ENCODE results near the gene ROBO4. TPM values are rescaled to one million over a fixed set of nuclear protein-coding genes. Genes with fewer than 3 reads are reported as not detected.

ROBO4 gene
- total and polyA plus RNA-seq, 2 experiments from 2014 or later: not detected

- H3K9me2 ChIP-seq (ENCODE audit: insufficient read depth): no peaks in the 10 kb centered on the region
- no peaks in the 10 kb centered on the region for H3F3A ChIP-seq (replicated peaks; ENCODE audit: low read depth)
- no peaks in the 10 kb centered on the region for H3K79me2 ChIP-seq (replicated peaks; ENCODE audit: insufficient read depth)
- no peak overlapping the region for H3K27ac Mint-ChIP-seq
- no peaks in the 10 kb centered on the region for H3K4me1 ChIP-seq (ENCODE audit: insufficient read depth)
- H3K36me3 ChIP-seq (ENCODE audit: insufficient read depth): no peaks in the 10 kb centered on the region
- H3K36me3 Mint-ChIP-seq (ENCODE audit: low read depth): no peaks in the 10 kb centered on the region; the same call in 2 of the 3 replicates
- no peak overlapping the region for H3K4me2 ChIP-seq
- H3K27me3 Mint-ChIP-seq (ENCODE audit: insufficient read depth, low read depth, poor library complexity): peaks cover 9% of the 10 kb centered on the region
- TF ChIP-seq ETS1 (IDR thresholded peaks at IDR 0.05) (no peak), ZNF331 (CRISPR knock-in tag; IDR thresholded peaks at IDR 0.05; ENCODE audit: low read depth) (no peak), EZH2phosphoT487 (IDR thresholded peaks at IDR 0.05; ENCODE audit: unreplicated experiment) (no peak), REST (IDR thresholded peaks at IDR 0.05; ENCODE audit: unreplicated experiment) (no peak), ZNF114 (CRISPR knock-in tag; IDR thresholded peaks at IDR 0.05) (no peak), ZNF462 (CRISPR knock-in tag; IDR thresholded peaks at IDR 0.05) (no peak), STAT1 (IDR thresholded peaks at IDR 0.05; ENCODE audit: unreplicated experiment) (no peak), CREB1 (CRISPR knock-in tag; IDR thresholded peaks at IDR 0.05; ENCODE audit: low read depth) (no peak), EZH2 (IDR thresholded peaks at IDR 0.05; ENCODE audit: low read depth, unreplicated experiment) (no peak), NANOG (IDR thresholded peaks at IDR 0.05; ENCODE audit: borderline replicate concordance) (no peak), JUNB (IDR thresholded peaks at IDR 0.05; ENCODE audit: unreplicated experiment) (no peak), POLR2AphosphoS5 (IDR thresholded peaks at IDR 0.05; ENCODE audit: low read depth) (no peak), CTCF (conservative IDR thresholded peaks at IDR 0.05; ENCODE audit: low read depth in 2 of 2) (no peak)
- no peak overlapping the region for H3K4me3 Mint-ChIP-seq
- peaks cover 6% of the 10 kb centered on the region for H3K4me1 Mint-ChIP-seq
- no peak for DNase-seq (ENCODE audit: low spot score)
- no peaks in the 10 kb centered on the region for H4K20me1 ChIP-seq (replicated peaks; ENCODE audit: insufficient read depth)
- no peak overlapping the region for H3K27ac ChIP-seq (ENCODE audit: low read depth)
- no peaks in the 10 kb centered on the region for H3K9me3 Mint-ChIP-seq
- H2AFZ ChIP-seq: no peak overlapping the region
- H3K27me3 ChIP-seq (ENCODE audit: insufficient read depth): 0 out of 2 replicates have a peak, but pooled peaks cover 5% of the 10 kb centered on the region
- H3K4me3 ChIP-seq: no peak overlapping the region
- ATAC-seq: no peak
Observed at GRCh38 chr11:124892750-124893454, 4.8 kb downstream of the ROBO4 start.
